ENCODE results near the gene CHRNA7. TPM values are rescaled to one million over a fixed set of nuclear protein-coding genes. Genes with fewer than 3 reads are reported as not detected.

The CHRNA7 gene
- total RNA-seq, 6 experiments from 2014 or later = not detected

DNA sequence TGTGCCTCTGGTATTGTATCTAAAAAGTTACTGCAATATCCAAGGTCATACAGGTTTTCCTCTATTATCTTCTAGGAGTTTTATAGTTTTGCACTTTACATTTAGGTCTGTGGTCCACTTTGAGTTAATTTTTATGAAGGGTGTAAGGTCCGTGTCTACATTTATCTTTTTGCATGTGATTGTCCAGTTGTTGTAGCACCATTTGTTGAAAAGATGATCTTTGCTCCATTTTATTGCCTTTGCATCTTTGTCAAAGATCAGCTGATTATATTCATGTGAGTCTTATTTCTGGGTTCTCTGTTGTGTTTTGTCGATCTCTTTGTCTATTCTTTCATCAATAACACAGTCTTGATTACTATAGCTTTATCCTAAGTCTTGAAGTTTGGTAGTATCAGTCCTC, 6.7 kb downstream of the CHRNA7 start:
- TF ChIP-seq, protein P1, sequence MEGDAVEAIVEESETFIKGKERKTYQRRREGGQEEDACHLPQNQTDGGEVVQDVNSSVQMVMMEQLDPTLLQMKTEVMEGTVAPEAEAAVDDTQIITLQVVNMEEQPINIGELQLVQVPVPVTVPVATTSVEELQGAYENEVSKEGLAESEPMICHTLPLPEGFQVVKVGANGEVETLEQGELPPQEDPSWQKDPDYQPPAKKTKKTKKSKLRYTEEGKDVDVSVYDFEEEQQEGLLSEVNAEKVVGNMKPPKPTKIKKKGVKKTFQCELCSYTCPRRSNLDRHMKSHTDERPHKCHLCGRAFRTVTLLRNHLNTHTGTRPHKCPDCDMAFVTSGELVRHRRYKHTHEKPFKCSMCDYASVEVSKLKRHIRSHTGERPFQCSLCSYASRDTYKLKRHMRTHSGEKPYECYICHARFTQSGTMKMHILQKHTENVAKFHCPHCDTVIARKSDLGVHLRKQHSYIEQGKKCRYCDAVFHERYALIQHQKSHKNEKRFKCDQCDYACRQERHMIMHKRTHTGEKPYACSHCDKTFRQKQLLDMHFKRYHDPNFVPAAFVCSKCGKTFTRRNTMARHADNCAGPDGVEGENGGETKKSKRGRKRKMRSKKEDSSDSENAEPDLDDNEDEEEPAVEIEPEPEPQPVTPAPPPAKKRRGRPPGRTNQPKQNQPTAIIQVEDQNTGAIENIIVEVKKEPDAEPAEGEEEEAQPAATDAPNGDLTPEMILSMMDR (IDR thresholded peaks at IDR 0.05) = no peak
- H3K27ac Mint-ChIP-seq = no peak overlapping the region
- no peaks in the 10 kb centered on the region; the same call in 1 of the 2 replicates for H3K27me3 Mint-ChIP-seq (ENCODE audit: insufficient read depth)
- peaks cover 5% of the 10 kb centered on the region; the same call in 1 of the 2 replicates for H3K36me3 Mint-ChIP-seq (ENCODE audit: low read depth)
- H3K9me3 Mint-ChIP-seq = peaks cover 18% of the 10 kb centered on the region
- no peaks in the 10 kb centered on the region for H3K4me1 Mint-ChIP-seq (ENCODE audit: low read depth)
- no peak for DNase-seq
- H3K4me3 Mint-ChIP-seq = no peak overlapping the region

DNA sequence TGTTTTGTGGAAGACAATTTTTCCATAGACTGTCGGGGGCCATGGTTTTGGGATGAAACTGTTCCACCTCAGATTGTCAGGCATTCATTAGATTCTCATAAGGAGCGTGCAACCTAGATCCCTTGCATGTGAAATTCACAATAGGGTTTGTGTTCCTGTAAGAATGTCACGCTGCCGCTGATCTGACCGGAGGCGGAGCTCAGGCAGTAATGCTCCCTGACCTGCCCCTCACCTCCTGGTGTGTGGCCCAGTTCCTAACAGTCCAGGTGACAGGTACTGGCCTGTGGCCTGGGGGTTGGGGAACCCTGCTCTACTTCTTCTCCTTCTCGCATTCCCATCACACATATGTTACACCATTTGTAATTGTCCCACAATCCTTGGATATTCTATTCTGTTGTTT, 11.0 kb downstream of the CHRNA7 start:
- DNase-seq = no peak
- Mint-ChIP-seq H3K27me3 (ENCODE audit: insufficient read depth) (no peaks in the 10 kb centered on the region), H3K4me1 (ENCODE audit: low read depth) (no peaks in the 10 kb centered on the region), H3K4me3 (no peak overlapping the region), H3K27ac (no peak overlapping the region), H3K9me3 (peaks cover 31% of the 10 kb centered on the region), H3K36me3 (ENCODE audit: low read depth) (peaks cover 5% of the 10 kb centered on the region; the same call in 1 of the 2 replicates)
- TF ChIP-seq, protein P1 (IDR thresholded peaks at IDR 0.05) = no peak

DNA sequence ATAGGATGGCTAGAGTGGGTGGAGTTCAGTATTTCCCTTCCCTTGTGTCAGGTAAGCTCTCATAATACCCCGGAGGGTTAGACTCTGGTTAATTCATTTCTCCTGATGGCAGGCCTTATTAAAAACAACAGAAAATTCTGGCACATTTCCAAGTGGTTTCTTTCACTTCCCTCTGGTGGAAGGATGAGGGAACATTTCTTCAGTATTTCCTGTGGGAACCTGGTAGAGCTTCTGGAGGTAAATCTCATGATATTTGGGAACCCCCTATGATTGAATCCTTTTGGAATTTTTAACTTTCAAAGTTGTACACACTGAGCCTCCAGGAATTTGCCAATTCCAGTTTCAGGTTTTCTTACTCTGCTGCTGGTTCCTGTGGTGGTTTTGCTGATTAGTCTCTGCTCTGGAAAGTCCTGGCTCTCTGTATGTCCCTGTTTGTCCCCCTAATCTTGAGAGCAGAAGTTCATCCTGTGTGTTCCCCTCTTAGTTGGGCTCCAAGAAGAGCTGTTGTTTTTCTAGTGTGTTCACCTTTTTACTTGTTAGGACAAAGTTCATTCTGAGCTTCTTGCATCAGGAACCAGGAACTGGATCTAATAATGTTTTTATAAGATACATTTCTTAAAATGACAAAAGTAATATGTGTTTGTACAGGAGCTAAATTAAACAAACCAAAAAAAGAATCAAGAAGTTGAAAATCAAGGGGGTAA, 12.1 kb downstream of the CHRNA7 start:
- no peak for DNase-seq
- no peak overlapping the region for H3K4me3 Mint-ChIP-seq
- H3K27ac Mint-ChIP-seq = no peak overlapping the region
- peaks cover 5% of the 10 kb centered on the region; the same call in 1 of the 2 replicates for H3K36me3 Mint-ChIP-seq (ENCODE audit: low read depth)
- H3K4me1 Mint-ChIP-seq (ENCODE audit: low read depth) = no peaks in the 10 kb centered on the region
- peaks cover 31% of the 10 kb centered on the region for H3K9me3 Mint-ChIP-seq
- TF ChIP-seq, protein P1 (IDR thresholded peaks at IDR 0.05) = no peak
- H3K27me3 Mint-ChIP-seq (ENCODE audit: insufficient read depth) = no peaks in the 10 kb centered on the region

DNA sequence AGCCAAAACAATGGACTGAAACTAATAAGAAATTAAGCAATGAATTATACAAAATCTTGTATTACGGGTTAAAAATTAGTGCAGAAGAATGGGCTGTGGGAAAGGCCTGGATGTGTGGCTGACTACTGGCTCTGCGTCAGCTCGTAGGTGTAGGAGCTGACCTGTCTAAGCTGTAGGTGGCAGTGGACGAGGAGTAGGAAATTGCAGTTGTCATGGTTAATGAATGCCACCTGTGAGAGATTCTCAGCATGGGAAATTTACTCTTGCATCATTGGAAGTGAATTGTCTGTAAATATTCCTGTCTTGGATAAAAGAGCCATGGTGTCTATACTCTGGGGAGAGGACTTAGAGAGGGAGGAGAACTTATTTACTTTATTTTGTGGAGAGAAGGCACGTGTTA, 23.4 kb downstream of the CHRNA7 start:
- H3K36me3 Mint-ChIP-seq (ENCODE audit: low read depth) = peaks cover 5% of the 10 kb centered on the region; the same call in 1 of the 2 replicates
- no peak for DNase-seq
- no peak overlapping the region for H3K4me3 Mint-ChIP-seq
- no peaks in the 10 kb centered on the region for H3K27me3 Mint-ChIP-seq (ENCODE audit: insufficient read depth)
- peaks cover 23% of the 10 kb centered on the region for H3K9me3 Mint-ChIP-seq
- no peaks in the 10 kb centered on the region for H3K4me1 Mint-ChIP-seq (ENCODE audit: low read depth)
- H3K27ac Mint-ChIP-seq = no peak overlapping the region
- TF ChIP-seq, protein P1 (IDR thresholded peaks at IDR 0.05) = no peak

DNA sequence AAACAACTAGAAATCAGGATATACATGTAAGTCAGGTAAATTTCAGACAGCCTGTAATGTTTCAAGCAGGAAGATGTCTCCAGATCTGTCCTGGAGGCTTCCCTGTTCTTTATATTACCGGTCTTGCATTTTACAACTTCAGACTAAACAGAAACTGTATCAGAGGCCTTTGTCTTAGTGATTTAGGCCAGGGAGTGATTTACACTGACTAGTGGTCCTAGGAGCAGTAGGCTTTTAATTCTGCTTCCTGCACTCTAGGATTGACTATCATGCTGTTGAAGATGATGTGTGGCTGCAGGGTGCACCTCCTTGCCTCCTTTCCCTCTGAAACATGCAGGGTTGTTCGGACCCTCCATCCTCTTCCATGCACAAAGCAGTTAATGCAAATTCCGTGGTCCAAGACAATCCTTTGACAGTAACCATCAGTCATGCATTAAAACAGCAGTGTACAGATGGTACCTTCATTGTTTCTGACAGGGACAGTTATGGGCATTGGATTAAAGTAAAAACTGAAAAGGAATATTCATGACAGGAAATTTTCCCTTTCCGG, 27.6 kb downstream of the CHRNA7 start:
- Mint-ChIP-seq H3K9me3 (peaks cover 29% of the 10 kb centered on the region), H3K4me1 (ENCODE audit: low read depth) (no peaks in the 10 kb centered on the region), H3K4me3 (no peak overlapping the region), H3K27me3 (ENCODE audit: insufficient read depth) (no peaks in the 10 kb centered on the region), H3K27ac (no peak overlapping the region), H3K36me3 (ENCODE audit: low read depth) (no peaks in the 10 kb centered on the region)
- no peak for DNase-seq
- TF ChIP-seq, protein P1 (IDR thresholded peaks at IDR 0.05) = no peak
